HepG2 (cell line): Measurements from ENCODE around the gene KCNRG. TPM values are rescaled to one million over a fixed set of nuclear protein-coding genes. Genes with fewer than 3 reads are reported as not detected.

Experiments
- ATAC-seq: fragments of 200-7000 bp; cut with Tn5 transposase; 3 replicates; pipeline ENCODE4 v1.9.1; 2020; ENCODE audit warnings: mild to moderate bottlenecking, moderate library complexity
- BruUV-seq: library from RNA; stranded (reverse); fragments of 400-500 nt; replicated peaks from 2 replicates; lab custom pipeline; 2021; lab: Mats Ljungman, UMichigan
- CTCF ChIA-PET: fragments of 300-600 bp; formaldehyde crosslinking; extraction: SDS; loops from one replicate; lab custom pipeline; 2021; ENCODE audit warnings: low total read pairs, inconsistent platforms, low intra/inter-chr PET ratio; lab: Yijun Ruan, JAX
- POLR2A ChIA-PET: fragments of 350-600 bp; sonication (Branson Sonifier 250); formaldehyde crosslinking; loops from one replicate; lab custom pipeline; 2020; ENCODE audit warnings: antibody characterized with exemption, inconsistent platforms; lab: Yijun Ruan, JAX
- DNase-seq: peaks from one replicate; pipeline ENCODE4 v3.0.0-alpha.2; 2015; ENCODE audit warnings: low spot score
- FAIRE-seq: peaks from 3 replicates; lab custom pipeline; 2011; peaks lifted over from hg19 to GRCh38; lab: Jason Lieb, UNC
- H2AFZ ChIP-seq: one replicate; pipeline ENCODE4 v1.6.1; 2011; ENCODE audit warnings: low read length, inconsistent platforms
- H3K27ac ChIP-seq: fragments of 300-600 bp; 3 replicates; pipeline ENCODE4 v1.8.0; 2011; ENCODE audit warnings: mixed run types, mild to moderate bottlenecking, mixed read lengths, low read length, inconsistent platforms; ENCODE audit not compliant: insufficient read depth; ENCODE audit errors: extremely low read length
- H3K27me3 ChIP-seq, 2 experiments: fragments of 200-600 bp in 1 of 2; 2 replicates in 1 of 2; 3 replicates in 1 of 2; pipeline versions ENCODE4 v1.6.0 to v1.8.0; 2011; ENCODE audit warnings: low read length in 2 of 2, mild to moderate bottlenecking in 2 of 2, moderate library complexity in 2 of 2, inconsistent platforms in 1 of 2; ENCODE audit not compliant: insufficient read depth in 2 of 2, control insufficient read depth in 1 of 2
- H3K36me3 ChIP-seq, 2 experiments: fragments of 200-600 bp in 1 of 2; replicated peaks in 1 of 2; 2 replicates in 1 of 2; 3 replicates in 1 of 2; pipeline versions ENCODE4 v1.5.1 to v1.8.0; 2011; ENCODE audit warnings: low read length in 2 of 2, inconsistent platforms in 1 of 2; ENCODE audit not compliant: insufficient read depth in 2 of 2, control insufficient read depth in 1 of 2
- H3K4me1 ChIP-seq: 2 replicates; pipeline ENCODE4 v1.5.1; 2012; ENCODE audit warnings: low read length, inconsistent platforms; ENCODE audit not compliant: insufficient read depth
- H3K4me2 ChIP-seq: 2 replicates; pipeline ENCODE4 v1.6.0; 2011; ENCODE audit warnings: low read depth, low read length, inconsistent platforms
- H3K4me3 ChIP-seq, 3 experiments: fragments of 200-600 bp in 1 of 3; sonication (generic), shearing (Covaris generic) in 1 of 3; replicated peaks in 1 of 3; 2 replicates each; pipeline ENCODE4 v1.5.1; 2011 to 2016; ENCODE audit warnings: low read length in 3 of 3, inconsistent platforms in 2 of 3, low read depth in 2 of 3, mild to moderate bottlenecking in 2 of 3, control low read depth in 1 of 3, mixed read lengths in 1 of 3; ENCODE audit not compliant: insufficient read depth in 1 of 3
- H3K79me2 ChIP-seq: one replicate; pipeline ENCODE4 v1.6.1; 2011; ENCODE audit warnings: low read length, inconsistent platforms; ENCODE audit not compliant: insufficient read depth
- H3K9ac ChIP-seq: 2 replicates; pipeline ENCODE4 v1.6.0; 2011; ENCODE audit warnings: mild to moderate bottlenecking, low read depth, low read length, inconsistent platforms; ENCODE audit not compliant: insufficient read depth
- H3K9me3 ChIP-seq: 2 replicates; pipeline ENCODE4 v1.5.1; 2012; ENCODE audit warnings: mild to moderate bottlenecking, low read length
- H4K20me1 ChIP-seq: 2 replicates; pipeline ENCODE4 v1.6.0; 2011; ENCODE audit warnings: inconsistent platforms, mild to moderate bottlenecking, low read length, moderate library complexity; ENCODE audit not compliant: insufficient read depth
- FLYWCH1 ChIP-seq: sonication (generic); formaldehyde crosslinking; IDR thresholded peaks from 2 replicates; pipeline ENCODE4 v1.8.1; 2023; ENCODE audit warnings: mild to moderate bottlenecking, missing genetic modification reagents
- HDAC2 ChIP-seq: sonication (generic); formaldehyde crosslinking; IDR thresholded peaks from 2 replicates; pipeline ENCODE4 v1.4.0; 2020; ENCODE audit warnings: missing genetic modification reagents
- HNRNPL ChIP-seq: fragments of 200-400 bp; formaldehyde crosslinking; IDR thresholded peaks from 2 replicates; pipeline ENCODE4 v1.6.1; 2017; ENCODE audit warnings: mild to moderate bottlenecking, low read depth, low read length
- ISL2 ChIP-seq: sonication (generic); formaldehyde crosslinking; IDR thresholded peaks from 2 replicates; pipeline ENCODE4 v1.5.0; 2020; ENCODE audit warnings: missing genetic modification reagents
- KLF13 ChIP-seq: sonication (generic); formaldehyde crosslinking; IDR thresholded peaks from 2 replicates; pipeline ENCODE4 v1.4.0; 2020; ENCODE audit warnings: mild to moderate bottlenecking, missing genetic modification reagents
- SCMH1 ChIP-seq: sonication (generic); formaldehyde crosslinking; IDR thresholded peaks from 2 replicates; pipeline ENCODE4 v1.9.0; 2021; ENCODE audit warnings: missing genetic modification reagents, mild to moderate bottlenecking, borderline replicate concordance
- ZFP36L2 ChIP-seq: sonication (generic); formaldehyde crosslinking; IDR thresholded peaks from 2 replicates; pipeline ENCODE4 v1.4.0; 2020; ENCODE audit warnings: missing genetic modification reagents
- ZNF619 ChIP-seq: sonication (generic); formaldehyde crosslinking; IDR thresholded peaks from 2 replicates; pipeline ENCODE4 v1.4.0; 2020; ENCODE audit warnings: mild to moderate bottlenecking, missing genetic modification reagents
- WGBS: methylation state at CpG from one replicate; pipeline ENCODE4 v1.1.6; 2017; ENCODE audit warnings: low lambda C conversion rate; 5-methylcytosine and 5-hydroxymethylcytosine counted together
- in situ Hi-C: cut with HindIII; loops from 2 replicates; pipeline ENCODE4 v1.10.0; 2017; ENCODE audit warnings: low pct_unique_long_range_greater_than_20kb; ENCODE audit not compliant: extremely low pct_ligation_motif_present
- intact Hi-C: fragments of 100-400 bp; cut with micrococcal nuclease; formaldehyde crosslinking; loops from one replicate; pipeline ENCODE4 v1.10.0; 2022; ENCODE audit not compliant: unreplicated experiment
- polyA plus RNA-seq, 8 experiments: library from polyadenylated mRNA; depleted of rRNA in 3 of 8; stranded (reverse) in 7 of 8; unstranded in 1 of 8; fragments of >200 nt; fragmentation: Illumina TruSeq in 4 of 8; extraction: Trizol in 4 of 8; gene quantifications; 2 replicates each; pipeline versions ENCODE4 v1.2.1 to v1.2.3, GENCODE V29; 2011 to 2016; ENCODE audit warnings: low read depth in 4 of 8, missing spikeins in 1 of 8, mixed read lengths in 1 of 8; ENCODE audit not compliant: insufficient read depth in 1 of 8
- total RNA-seq, 5 experiments: library from RNA; depleted of rRNA; stranded (reverse); fragments of >200 nt; fragmentation: Illumina TruSeq; extraction: Trizol; gene quantifications; 2 replicates each; pipeline ENCODE4 v1.2.3, GENCODE V29; 2016; ENCODE audit warnings: low read depth in 1 of 5
- TF ChIP-seq, protein P1 (sequence below): sonication (generic); formaldehyde crosslinking; IDR thresholded peaks from 2 replicates; pipeline ENCODE4 v1.4.0; 2020; ENCODE audit warnings: missing genetic modification reagents, borderline replicate concordance
- TF ChIP-seq, protein P2 (sequence below): sonication (generic); formaldehyde crosslinking; IDR thresholded peaks from 2 replicates; pipeline ENCODE4 v1.9.0; 2021; ENCODE audit warnings: missing genetic modification reagents, borderline replicate concordance
- TF ChIP-seq, protein P3 (sequence below): sonication (generic); formaldehyde crosslinking; IDR thresholded peaks from 2 replicates; pipeline ENCODE4 v1.4.0; 2020; ENCODE audit warnings: missing genetic modification reagents, borderline replicate concordance

Gene KCNRG
- total and polyA plus RNA-seq, 2 of the 13 experiments (the other 11 are each of a cell fraction or from before 2014, with no cell fraction given): 1.0 to 1.5 TPM

DNA sequence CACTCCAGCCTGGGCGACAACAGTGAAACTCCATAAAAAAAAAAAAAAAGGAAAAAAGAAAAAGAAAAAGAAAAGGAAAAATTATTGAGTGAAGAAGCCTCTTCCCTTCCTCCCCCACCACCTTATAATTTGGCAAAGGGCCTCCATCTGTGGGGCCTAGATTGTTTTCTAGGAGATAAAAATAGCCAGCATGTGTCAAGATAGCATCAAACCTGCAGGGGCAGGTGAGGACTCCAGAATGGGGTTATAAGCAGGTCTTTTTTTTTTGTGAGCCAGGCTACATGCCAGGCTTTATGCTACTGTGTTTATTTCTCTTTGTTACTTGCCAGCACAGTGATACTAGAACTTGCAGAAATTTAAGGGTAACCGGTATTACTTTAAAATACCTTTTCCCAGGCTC is 30.1 kb upstream of the KCNRG start:
- Histone ChIP-seq H3K4me2 (no peak overlapping the region), H3K27ac (no peak overlapping the region), H3K27me3 (no peaks in the 10 kb centered on the region), H4K20me1 (no peaks in the 10 kb centered on the region), H3K9me3 (no peaks in the 10 kb centered on the region), H3K4me1 (no peaks in the 10 kb centered on the region), H3K9ac (no peak overlapping the region), H3K36me3 (no peaks in the 10 kb centered on the region), H2AFZ (no peak overlapping the region), H3K79me2 (no peaks in the 10 kb centered on the region), H3K4me3 (no peak overlapping the region)
- 97% methylated on average over 2 of the region's 2 CpGs for WGBS
- CTCF ChIA-PET: no interaction called here
- no peak for FAIRE-seq
- no peak for TF ChIP-seq ISL2
- TF ChIP-seq, protein P1, sequence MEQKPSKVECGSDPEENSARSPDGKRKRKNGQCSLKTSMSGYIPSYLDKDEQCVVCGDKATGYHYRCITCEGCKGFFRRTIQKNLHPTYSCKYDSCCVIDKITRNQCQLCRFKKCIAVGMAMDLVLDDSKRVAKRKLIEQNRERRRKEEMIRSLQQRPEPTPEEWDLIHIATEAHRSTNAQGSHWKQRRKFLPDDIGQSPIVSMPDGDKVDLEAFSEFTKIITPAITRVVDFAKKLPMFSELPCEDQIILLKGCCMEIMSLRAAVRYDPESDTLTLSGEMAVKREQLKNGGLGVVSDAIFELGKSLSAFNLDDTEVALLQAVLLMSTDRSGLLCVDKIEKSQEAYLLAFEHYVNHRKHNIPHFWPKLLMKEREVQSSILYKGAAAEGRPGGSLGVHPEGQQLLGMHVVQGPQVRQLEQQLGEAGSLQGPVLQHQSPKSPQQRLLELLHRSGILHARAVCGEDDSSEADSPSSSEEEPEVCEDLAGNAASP (CRISPR knock-in tag): no peak
- TF ChIP-seq HNRNPL: no peak
- in situ Hi-C loops (loop anchor here (25.0 kb wide), 2 partner anchors 552 to 1077 kb away; no protein-coding TSS in a partner anchor), intact Hi-C loops (no loop called here)
- no peak for ATAC-seq
- POLR2A ChIA-PET: interaction anchor here (1.5 kb wide), 1 partner anchor 12 kb away, joined by 4 read pairs; the partner anchor contains the start of gene TRIM13
- no peak for DNase-seq
- BruUV-seq: no TSS peak

DNA sequence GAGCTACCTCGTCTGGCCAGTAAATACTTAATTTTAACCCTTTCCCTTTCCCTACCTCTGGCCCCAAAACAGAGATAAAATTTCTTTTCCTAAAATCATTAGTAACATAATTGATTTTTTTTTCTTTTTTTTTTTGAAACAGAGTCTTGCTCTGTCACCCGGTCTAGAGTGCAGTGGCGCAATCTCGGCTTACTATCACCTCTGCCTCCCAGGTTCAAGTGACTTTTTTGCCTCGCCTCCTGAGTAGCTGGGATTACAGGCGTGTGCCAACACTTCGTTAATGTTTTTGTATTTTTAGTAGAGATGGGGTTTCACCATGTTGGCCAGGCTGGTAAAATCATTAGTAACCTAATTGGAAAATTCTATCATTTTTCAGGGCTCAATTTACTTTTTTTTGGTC is 28.8 kb upstream of the KCNRG start:
- in situ Hi-C loops (loop anchor here (25.0 kb wide), 2 partner anchors 551 to 1076 kb away; no protein-coding TSS in a partner anchor), intact Hi-C loops (no loop called here)
- ChIA-PET POLR2A (no interaction called here), CTCF (no interaction called here)
- Histone ChIP-seq H3K4me3 (no peak overlapping the region), H4K20me1 (no peaks in the 10 kb centered on the region), H3K27me3 (no peaks in the 10 kb centered on the region), H2AFZ (no peak overlapping the region), H3K36me3 (no peaks in the 10 kb centered on the region), H3K4me1 (peaks cover 4% of the 10 kb centered on the region; the same call in 1 of the 2 replicates), H3K79me2 (no peaks in the 10 kb centered on the region), H3K9ac (no peak overlapping the region), H3K4me2 (no peak overlapping the region), H3K9me3 (no peaks in the 10 kb centered on the region), H3K27ac (no peak overlapping the region)
- ATAC-seq: no peak
- no peak for FAIRE-seq
- DNase-seq: no peak
- BruUV-seq: no TSS peak
- 77% methylated on average over 7 of the region's 7 CpGs for WGBS
- TF ChIP-seq, protein P2, sequence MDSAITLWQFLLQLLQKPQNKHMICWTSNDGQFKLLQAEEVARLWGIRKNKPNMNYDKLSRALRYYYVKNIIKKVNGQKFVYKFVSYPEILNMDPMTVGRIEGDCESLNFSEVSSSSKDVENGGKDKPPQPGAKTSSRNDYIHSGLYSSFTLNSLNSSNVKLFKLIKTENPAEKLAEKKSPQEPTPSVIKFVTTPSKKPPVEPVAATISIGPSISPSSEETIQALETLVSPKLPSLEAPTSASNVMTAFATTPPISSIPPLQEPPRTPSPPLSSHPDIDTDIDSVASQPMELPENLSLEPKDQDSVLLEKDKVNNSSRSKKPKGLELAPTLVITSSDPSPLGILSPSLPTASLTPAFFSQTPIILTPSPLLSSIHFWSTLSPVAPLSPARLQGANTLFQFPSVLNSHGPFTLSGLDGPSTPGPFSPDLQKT (CRISPR knock-in tag): no peak
- no peak for TF ChIP-seq KLF13 (CRISPR knock-in tag)
- TF ChIP-seq SCMH1: no peak
- no peak for TF ChIP-seq ZFP36L2 (CRISPR knock-in tag)
- no peak for TF ChIP-seq ZNF619 (CRISPR knock-in tag)
- no peak for TF ChIP-seq FLYWCH1 (CRISPR knock-in tag)
- TF ChIP-seq HNRNPL: no peak
- TF ChIP-seq, protein P3, sequence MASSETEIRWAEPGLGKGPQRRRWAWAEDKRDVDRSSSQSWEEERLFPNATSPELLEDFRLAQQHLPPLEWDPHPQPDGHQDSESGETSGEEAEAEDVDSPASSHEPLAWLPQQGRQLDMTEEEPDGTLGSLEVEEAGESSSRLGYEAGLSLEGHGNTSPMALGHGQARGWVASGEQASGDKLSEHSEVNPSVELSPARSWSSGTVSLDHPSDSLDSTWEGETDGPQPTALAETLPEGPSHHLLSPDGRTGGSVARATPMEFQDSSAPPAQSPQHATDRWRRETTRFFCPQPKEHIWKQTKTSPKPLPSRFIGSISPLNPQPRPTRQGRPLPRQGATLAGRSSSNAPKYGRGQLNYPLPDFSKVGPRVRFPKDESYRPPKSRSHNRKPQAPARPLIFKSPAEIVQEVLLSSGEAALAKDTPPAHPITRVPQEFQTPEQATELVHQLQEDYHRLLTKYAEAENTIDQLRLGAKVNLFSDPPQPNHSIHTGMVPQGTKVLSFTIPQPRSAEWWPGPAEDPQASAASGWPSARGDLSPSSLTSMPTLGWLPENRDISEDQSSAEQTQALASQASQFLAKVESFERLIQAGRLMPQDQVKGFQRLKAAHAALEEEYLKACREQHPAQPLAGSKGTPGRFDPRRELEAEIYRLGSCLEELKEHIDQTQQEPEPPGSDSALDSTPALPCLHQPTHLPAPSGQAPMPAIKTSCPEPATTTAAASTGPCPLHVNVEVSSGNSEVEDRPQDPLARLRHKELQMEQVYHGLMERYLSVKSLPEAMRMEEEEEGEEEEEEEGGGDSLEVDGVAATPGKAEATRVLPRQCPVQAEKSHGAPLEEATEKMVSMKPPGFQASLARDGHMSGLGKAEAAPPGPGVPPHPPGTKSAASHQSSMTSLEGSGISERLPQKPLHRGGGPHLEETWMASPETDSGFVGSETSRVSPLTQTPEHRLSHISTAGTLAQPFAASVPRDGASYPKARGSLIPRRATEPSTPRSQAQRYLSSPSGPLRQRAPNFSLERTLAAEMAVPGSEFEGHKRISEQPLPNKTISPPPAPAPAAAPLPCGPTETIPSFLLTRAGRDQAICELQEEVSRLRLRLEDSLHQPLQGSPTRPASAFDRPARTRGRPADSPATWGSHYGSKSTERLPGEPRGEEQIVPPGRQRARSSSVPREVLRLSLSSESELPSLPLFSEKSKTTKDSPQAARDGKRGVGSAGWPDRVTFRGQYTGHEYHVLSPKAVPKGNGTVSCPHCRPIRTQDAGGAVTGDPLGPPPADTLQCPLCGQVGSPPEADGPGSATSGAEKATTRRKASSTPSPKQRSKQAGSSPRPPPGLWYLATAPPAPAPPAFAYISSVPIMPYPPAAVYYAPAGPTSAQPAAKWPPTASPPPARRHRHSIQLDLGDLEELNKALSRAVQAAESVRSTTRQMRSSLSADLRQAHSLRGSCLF: no peak
- no peak for TF ChIP-seq HDAC2
